B cell (primary cell): Measurements from ENCODE around the gene FAM151A. TPM values are rescaled to one million over a fixed set of nuclear protein-coding genes. Genes with fewer than 3 reads are reported as not detected.

ENCODE experiments used
- ATAC-seq: fragments of 200-7000 bp; cut with Tn5 transposase; one replicate; pipeline ENCODE4 v1.10.0; 2021; ENCODE audit warnings: low read depth, mild to moderate bottlenecking, moderate number of reproducible peaks, moderate library complexity
- CTCF ChIA-PET: fragments of 350-600 bp; sonication (Branson Sonifier 250); formaldehyde crosslinking; loops from one replicate; lab custom pipeline; 2021; ENCODE audit warnings: antibody characterized with exemption, inconsistent platforms; lab: Charles Lee
- POLR2A ChIA-PET: fragments of 350-600 bp; sonication (Branson Sonifier 250); formaldehyde crosslinking; loops from one replicate; lab custom pipeline; 2021; ENCODE audit warnings: antibody characterized with exemption; lab: Charles Lee
- DNase-seq: peaks from one replicate; pipeline ENCODE4 v3.0.0; 2013
- H2AFZ ChIP-seq: 2 replicates; pipeline ENCODE4 v1.6.1; 2012; ENCODE audit warnings: mild to moderate bottlenecking, low read depth, low read length; ENCODE audit not compliant: insufficient read depth, poor library complexity, severe bottlenecking
- H3K27ac ChIP-seq, 2 donors: 1 replicate in 1 of 2; 2 replicates in 1 of 2; pipeline ENCODE4 v1.5.1; 2012 to 2013; ENCODE audit warnings: low read length in 2 of 2, mild to moderate bottlenecking in 2 of 2, moderate library complexity in 1 of 2
- H3K27me3 ChIP-seq, 4 experiments: fragments of 200-600 bp in 1 of 4; sonication (generic) in 1 of 4; replicated peaks in 1 of 4; 1 replicate in 2 of 4; 2 replicates in 2 of 4; pipeline versions ENCODE4 v1.6.1 to v1.7.0; 2013 to 2016; ENCODE audit warnings: low read length in 3 of 4, mild to moderate bottlenecking in 2 of 4, mixed read lengths in 1 of 4, moderate library complexity in 1 of 4; ENCODE audit not compliant: insufficient read depth in 4 of 4, control insufficient read depth in 3 of 4; ENCODE audit errors: control extremely low read depth in 1 of 4
- H3K36me3 ChIP-seq, 2 experiments: replicated peaks in 1 of 2; 1 replicate in 1 of 2; 2 replicates in 1 of 2; pipeline versions ENCODE4 v1.6.1 to v1.7.1; 2013; ENCODE audit warnings: low read length in 1 of 2; ENCODE audit not compliant: insufficient read depth in 2 of 2, control insufficient read depth in 1 of 2; ENCODE audit errors: control extremely low read depth in 1 of 2, extremely low read depth in 1 of 2
- H3K4me1 ChIP-seq, 2 donors: fragments of 200-600 bp in 1 of 2; sonication (generic) in 1 of 2; 1 replicate in 1 of 2; 2 replicates in 1 of 2; pipeline versions ENCODE4 v1.5.1 to v1.6.1; 2013 to 2017; ENCODE audit warnings: low read length in 2 of 2; ENCODE audit not compliant: control insufficient read depth in 2 of 2, insufficient read depth in 2 of 2
- H3K4me2 ChIP-seq: replicated peaks from 2 replicates; pipeline ENCODE3; 2012; ENCODE audit warnings: mild to moderate bottlenecking, low read depth, low read length; ENCODE audit not compliant: poor library complexity, severe bottlenecking
- H3K4me3 ChIP-seq, 5 experiments: fragments of 200-600 bp in 1 of 5; sonication (generic) in 1 of 5; 1 replicate in 3 of 5; 2 replicates in 2 of 5; pipeline versions ENCODE4 v1.5.1 to v1.7.0; 2011 to 2016; ENCODE audit warnings: low read length in 4 of 5, mild to moderate bottlenecking in 4 of 5, low read depth in 2 of 5, control low read depth in 1 of 5, moderate library complexity in 1 of 5; ENCODE audit not compliant: insufficient read depth in 1 of 5; ENCODE audit errors: control extremely low read depth in 1 of 5, extremely low read depth in 1 of 5
- H3K79me2 ChIP-seq: fragments of 200-600 bp; sonication (generic); one replicate; pipeline ENCODE4 v1.6.0; 2016; ENCODE audit warnings: low read length; ENCODE audit not compliant: control insufficient read depth, insufficient read depth
- H3K9ac ChIP-seq: fragments of 200-600 bp; sonication (generic); 2 replicates; pipeline ENCODE4 v1.6.1; 2017; ENCODE audit warnings: mild to moderate bottlenecking, low read length, moderate library complexity
- H3K9me3 ChIP-seq, 3 donors: one replicate each; pipeline versions ENCODE4 v1.6.1 to v1.7.1; 2013; ENCODE audit warnings: low read length in 2 of 3; ENCODE audit not compliant: control insufficient read depth in 2 of 3, insufficient read depth in 1 of 3; ENCODE audit errors: control extremely low read depth in 1 of 3
- H4K20me1 ChIP-seq: 2 replicates; pipeline ENCODE4 v1.6.0; 2012; ENCODE audit warnings: mild to moderate bottlenecking, low read length; ENCODE audit not compliant: insufficient read depth, control insufficient read depth, poor library complexity, severe bottlenecking
- H3K27ac Mint-ChIP-seq: one replicate; pipeline ENCODE4 v1.8.0; 2021; ENCODE audit warnings: mixed read lengths
- H3K27me3 Mint-ChIP-seq: one replicate; pipeline ENCODE4 v1.8.0; 2021; ENCODE audit warnings: mixed read lengths
- H3K4me1 Mint-ChIP-seq: one replicate; pipeline ENCODE4 v1.8.0; 2021; ENCODE audit warnings: mixed read lengths
- H3K4me3 Mint-ChIP-seq: one replicate; pipeline ENCODE4 v1.8.0; 2021; ENCODE audit warnings: mixed read lengths
- H3K9me3 Mint-ChIP-seq: one replicate; pipeline ENCODE4 v1.8.0; 2022; ENCODE audit warnings: mixed read lengths; ENCODE audit not compliant: insufficient read depth
- EZH2 ChIP-seq: IDR thresholded peaks from 2 replicates; pipeline ENCODE4 v1.6.1; 2012; ENCODE audit warnings: borderline replicate concordance, low read depth, mild to moderate bottlenecking, moderate library complexity, low read length; ENCODE audit not compliant: insufficient read depth, poor library complexity, severe bottlenecking
- WGBS: methylation state at CpG from one replicate; pipeline ENCODE4 v1.1.5; 2013; ENCODE audit warnings: missing lambda C conversion rate; ENCODE audit not compliant: insufficient coverage; 5-methylcytosine and 5-hydroxymethylcytosine counted together
- intact Hi-C: fragments of 100-400 bp; cut with micrococcal nuclease; formaldehyde crosslinking; loops from one replicate; pipeline ENCODE4 v1.10.0; 2022
- polyA plus RNA-seq: library from polyadenylated mRNA; depleted of rRNA; stranded (reverse); fragments of >200 nt; gene quantifications from 2 replicates; pipeline ENCODE4 v1.2.3, GENCODE V29; 2012
- total RNA-seq, 2 donors: library from RNA; stranded (reverse); fragments of 120-200 nt in 1 of 2; gene quantifications; 1 replicate in 1 of 2; 2 replicates in 1 of 2; pipeline versions ENCODE4 v1.2.3 to v1.2.4, GENCODE V29; 2013 to 2022
- TF ChIP-seq, protein P1 (sequence below): fragments of 200-600 bp; IDR thresholded peaks from one replicate; pipeline ENCODE4 v1.8.0; 2022; ENCODE audit warnings: antibody characterized with exemption, mild to moderate bottlenecking

Gene FAM151A
- total and polyA plus RNA-seq, 2 donors (not counting 1 experiment from before 2014, with no cell fraction given) = not detected

DNA sequence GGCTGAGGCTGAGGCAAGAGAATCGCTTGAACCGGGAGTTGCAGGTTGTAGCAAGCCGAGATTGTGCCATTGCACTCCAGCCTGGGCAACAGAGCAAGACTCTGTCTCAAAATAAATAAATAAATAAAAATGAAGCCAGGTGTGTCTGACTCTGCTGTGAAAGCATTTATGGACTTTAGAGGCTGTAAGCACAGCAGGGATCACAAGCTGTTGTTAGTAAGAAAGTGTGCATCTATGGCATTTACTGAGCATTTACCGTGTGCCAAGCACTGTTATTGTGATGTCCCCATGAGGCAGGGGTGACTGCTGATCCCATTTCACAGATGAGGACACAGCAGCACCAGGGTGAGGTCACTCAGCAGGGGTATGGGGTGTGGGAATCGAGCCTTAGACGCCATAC, 20.1 kb downstream of the FAM151A start:
- intact Hi-C loops = no loop called here
- Histone ChIP-seq H3K27ac (no peak overlapping the region), H3K27me3 (no peaks in the 10 kb centered on the region), H3K79me2 (no peaks in the 10 kb centered on the region), H3K4me1 (no peaks in the 10 kb centered on the region), H3K9me3 (no peaks in the 10 kb centered on the region), H2AFZ (no peak overlapping the region), H4K20me1 (no peaks in the 10 kb centered on the region), H3K9ac (no peak overlapping the region), H3K4me3 (no peak overlapping the region), H3K36me3 (no peaks in the 10 kb centered on the region), H3K4me2 (no peak overlapping the region)
- Mint-ChIP-seq H3K27me3 (no peaks in the 10 kb centered on the region), H3K4me1 (peaks cover 6% of the 10 kb centered on the region), H3K4me3 (no peak overlapping the region), H3K9me3 (no peaks in the 10 kb centered on the region), H3K27ac (no peak overlapping the region)
- CTCF ChIA-PET = no interaction called here
- 86% methylated on average over 4 of the region's 6 CpGs for WGBS
- DNase-seq (no peak), ATAC-seq (no peak)
- TF ChIP-seq, protein P1, sequence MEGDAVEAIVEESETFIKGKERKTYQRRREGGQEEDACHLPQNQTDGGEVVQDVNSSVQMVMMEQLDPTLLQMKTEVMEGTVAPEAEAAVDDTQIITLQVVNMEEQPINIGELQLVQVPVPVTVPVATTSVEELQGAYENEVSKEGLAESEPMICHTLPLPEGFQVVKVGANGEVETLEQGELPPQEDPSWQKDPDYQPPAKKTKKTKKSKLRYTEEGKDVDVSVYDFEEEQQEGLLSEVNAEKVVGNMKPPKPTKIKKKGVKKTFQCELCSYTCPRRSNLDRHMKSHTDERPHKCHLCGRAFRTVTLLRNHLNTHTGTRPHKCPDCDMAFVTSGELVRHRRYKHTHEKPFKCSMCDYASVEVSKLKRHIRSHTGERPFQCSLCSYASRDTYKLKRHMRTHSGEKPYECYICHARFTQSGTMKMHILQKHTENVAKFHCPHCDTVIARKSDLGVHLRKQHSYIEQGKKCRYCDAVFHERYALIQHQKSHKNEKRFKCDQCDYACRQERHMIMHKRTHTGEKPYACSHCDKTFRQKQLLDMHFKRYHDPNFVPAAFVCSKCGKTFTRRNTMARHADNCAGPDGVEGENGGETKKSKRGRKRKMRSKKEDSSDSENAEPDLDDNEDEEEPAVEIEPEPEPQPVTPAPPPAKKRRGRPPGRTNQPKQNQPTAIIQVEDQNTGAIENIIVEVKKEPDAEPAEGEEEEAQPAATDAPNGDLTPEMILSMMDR = no peak
- no peak for TF ChIP-seq EZH2
- POLR2A ChIA-PET = no interaction called here

DNA sequence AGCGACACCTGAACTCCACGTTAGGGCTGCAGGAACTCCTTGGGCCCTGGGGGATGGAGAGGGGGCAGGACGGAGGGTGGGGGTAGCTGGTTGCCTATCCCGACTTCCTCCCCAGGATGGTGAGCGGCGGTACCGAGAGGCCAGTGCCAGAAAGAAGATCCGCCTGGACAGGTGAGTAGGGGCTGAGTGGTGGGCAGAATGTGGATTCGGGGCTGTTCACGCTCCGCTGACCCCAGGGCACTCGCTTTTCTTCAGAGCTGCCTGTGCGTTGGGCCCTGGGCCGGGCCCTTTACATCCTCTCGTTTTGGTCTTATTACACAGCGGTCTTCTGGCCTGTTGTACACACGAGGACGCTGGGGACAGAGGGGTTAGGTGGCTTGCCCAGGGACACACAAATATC, 20.8 kb downstream of the FAM151A start:
- H4K20me1 ChIP-seq = no peaks in the 10 kb centered on the region
- no peak overlapping the region for H3K4me2 ChIP-seq
- 91% methylated on average over 18 of the region's 18 CpGs for WGBS
- no peak overlapping the region for H2AFZ ChIP-seq
- H3K9me3 Mint-ChIP-seq = no peaks in the 10 kb centered on the region
- ATAC-seq = no peak
- H3K9me3 ChIP-seq = no peaks in the 10 kb centered on the region
- no peak for TF ChIP-seq EZH2
- TF ChIP-seq, protein P1 = no peak
- H3K9ac ChIP-seq = no peak overlapping the region
- no peaks in the 10 kb centered on the region for H3K36me3 ChIP-seq
- no peak overlapping the region for H3K4me3 Mint-ChIP-seq
- peaks cover 2% of the 10 kb centered on the region for H3K27me3 Mint-ChIP-seq
- intact Hi-C loops = no loop called here
- H3K27me3 ChIP-seq = peaks cover 0 to under 1% (median 0%) of the 10 kb centered on the region in 4 experiments
- H3K4me3 ChIP-seq = no peak overlapping the region
- no peaks in the 10 kb centered on the region for H3K4me1 ChIP-seq
- no peaks in the 10 kb centered on the region for H3K79me2 ChIP-seq
- DNase-seq = no peak
- ChIA-PET POLR2A (no interaction called here), CTCF (no interaction called here)
- H3K27ac Mint-ChIP-seq = no peak overlapping the region
- no peak overlapping the region for H3K27ac ChIP-seq
- H3K4me1 Mint-ChIP-seq = peaks cover 6% of the 10 kb centered on the region
